B cell (primary cell): Measurements from ENCODE around the gene SOX15.

Source experiments
- CTCF ChIP-seq: fragments of 200-600 bp; IDR thresholded peaks from one replicate; pipeline ENCODE4 v1.8.0; 2022; ENCODE audit warnings: antibody characterized with exemption, mild to moderate bottlenecking
- EZH2 ChIP-seq: IDR thresholded peaks from 2 replicates; pipeline ENCODE4 v1.6.1; 2012; ENCODE audit warnings: borderline replicate concordance, low read depth, mild to moderate bottlenecking, moderate library complexity, low read length; ENCODE audit not compliant: insufficient read depth, poor library complexity, severe bottlenecking

GRCh38 chr17:7561589-7562207 is 28.2 kb downstream of the SOX15 start, which contains the start of gene SENP3:
- TF ChIP-seq EZH2, result no peak
- no peak for TF ChIP-seq CTCF
